Breast epithelium (tissue), 3 donors: ENCODE data around the gene KCNK5.

Experiments
- CTCF ChIP-seq, 3 donors: fragments of 450-650 bp; IDR thresholded peaks; one replicate each; pipeline ENCODE4 v1.5.1; 2016 to 2017; ENCODE audit warnings: antibody characterized with exemption in 3 of 3, mild to moderate bottlenecking in 3 of 3, moderate library complexity in 3 of 3
- POLR2A ChIP-seq: fragments of 450-650 bp; IDR thresholded peaks from one replicate; pipeline ENCODE4 v1.6.1; 2016; ENCODE audit warnings: antibody characterized with exemption, mild to moderate bottlenecking, moderate library complexity

GRCh38 chr6:39208223-39208739 lies 21.0 kb downstream of the KCNK5 start:
- TF ChIP-seq CTCF (IDR thresholded peaks at IDR 0.05) (no peak), POLR2A (no peak)
